Activated CD4-positive, alpha-beta T cell treated with anti-CD3 and anti-CD28 coated beads, Interleukin-2, amount 50 U/mL, for 4 hours (primary cell): ENCODE results near the gene PLG.
"Not testable (repeated sequence)": the region's sequence is repeated elsewhere in the genome, so short reads cannot be mapped to it uniquely, and the experiment has no call there.

ENCODE experiments used
- DNase-seq, 2 experiments: peaks; one replicate each; pipeline ENCODE4 v3.0.0-alpha.2; 2020

Gene PLG

DNA sequence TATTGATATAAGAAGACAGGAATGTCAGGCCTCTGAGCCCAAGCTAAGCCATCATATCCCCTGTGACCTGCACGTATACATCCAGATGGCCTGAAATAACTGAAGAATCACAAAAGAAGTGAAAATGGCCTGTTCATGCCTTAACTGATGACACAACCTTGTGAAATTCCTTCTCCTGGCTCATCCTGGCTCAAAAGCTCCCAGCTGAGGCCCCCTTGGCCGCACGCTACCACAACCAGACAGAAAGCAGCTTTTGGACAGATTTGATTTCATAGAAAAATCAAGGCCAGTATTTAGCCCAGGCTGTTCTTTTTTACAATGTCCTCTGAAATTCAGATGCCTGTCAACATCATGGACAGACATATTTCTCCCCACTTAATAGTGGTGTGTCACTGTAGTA lies 78.6 kb downstream of the PLG start:
- not testable (repeated sequence) for DNase-seq

DNA sequence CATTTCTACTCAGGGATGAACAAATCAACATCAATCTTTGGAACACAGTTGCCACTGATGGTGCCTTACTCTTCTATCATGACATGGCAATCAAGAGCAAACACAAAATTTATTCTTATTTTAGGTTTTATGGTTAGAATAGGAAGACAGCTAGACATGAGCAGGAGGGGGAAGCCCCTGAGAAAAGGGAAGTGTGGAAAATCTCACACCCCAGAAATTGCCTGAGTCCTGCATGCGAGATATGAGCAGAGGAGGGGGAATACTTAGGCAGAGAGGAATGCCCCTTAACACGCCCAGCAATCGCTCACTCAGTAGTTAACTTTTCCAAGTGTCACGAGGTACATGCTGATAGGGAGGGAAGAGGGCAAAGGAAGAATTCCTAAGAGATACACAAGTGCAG lies 79.3 kb downstream of the PLG start:
- no peak for DNase-seq

DNA sequence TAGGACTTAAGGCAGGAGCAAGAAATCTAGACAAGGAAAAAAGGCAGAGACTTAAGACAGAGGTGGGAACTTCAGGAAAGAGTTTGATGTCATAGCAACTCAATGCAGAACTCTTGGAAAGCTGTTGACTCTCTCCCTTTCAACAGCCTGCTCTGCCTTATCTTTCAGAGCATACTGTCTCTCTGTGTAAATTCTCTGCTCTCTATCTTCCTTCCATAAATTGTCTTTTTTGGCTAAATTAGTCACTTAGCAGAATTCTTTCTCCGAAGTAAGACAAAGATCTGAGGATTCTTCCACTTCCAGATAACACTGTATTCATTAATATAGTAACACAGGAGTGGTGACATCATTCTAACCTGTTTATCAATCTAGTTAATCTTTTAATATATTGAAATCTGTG lies 80.2 kb downstream of the PLG start:
- no peak for DNase-seq

DNA sequence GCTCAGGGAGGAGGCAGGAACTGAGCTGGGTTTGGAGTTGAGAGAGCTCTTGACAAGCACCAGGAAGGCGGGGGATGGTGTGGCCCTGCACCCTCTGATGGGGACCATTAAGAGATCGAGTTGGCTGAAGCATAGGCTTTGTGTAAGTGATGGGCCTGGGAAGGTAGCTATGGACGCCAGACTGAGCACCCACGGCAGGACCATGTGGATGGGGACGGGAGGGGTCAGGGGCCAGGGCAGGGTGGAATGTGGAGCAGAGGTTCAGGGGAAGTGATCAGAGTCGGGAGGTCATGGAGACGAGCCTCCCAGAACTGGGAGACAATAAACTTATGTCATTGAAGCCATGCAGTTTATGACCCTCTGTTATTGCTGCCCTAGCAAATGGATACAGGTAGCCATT lies 81.7 kb downstream of the PLG start:
- no peak for DNase-seq

DNA sequence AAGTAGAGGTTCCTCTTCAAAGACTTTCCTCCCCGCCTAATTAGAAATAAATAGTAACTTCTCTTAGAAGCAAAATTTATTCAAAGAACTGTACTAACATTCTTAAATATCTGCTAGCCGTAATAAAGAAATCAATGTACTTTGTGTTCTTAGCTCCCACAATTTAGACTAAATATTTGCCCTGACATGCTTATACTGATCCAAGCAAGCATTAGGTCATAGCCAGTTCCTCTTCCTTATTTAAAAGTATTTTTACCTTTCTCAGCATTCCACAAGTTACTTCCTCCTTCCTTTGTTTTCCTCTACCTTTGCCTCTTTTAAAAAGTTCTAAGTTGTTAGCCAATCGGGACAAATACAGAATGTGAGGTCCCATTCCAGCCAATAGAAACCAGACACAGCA lies 86.1 kb downstream of the PLG start:
- not testable (repeated sequence) for DNase-seq

DNA sequence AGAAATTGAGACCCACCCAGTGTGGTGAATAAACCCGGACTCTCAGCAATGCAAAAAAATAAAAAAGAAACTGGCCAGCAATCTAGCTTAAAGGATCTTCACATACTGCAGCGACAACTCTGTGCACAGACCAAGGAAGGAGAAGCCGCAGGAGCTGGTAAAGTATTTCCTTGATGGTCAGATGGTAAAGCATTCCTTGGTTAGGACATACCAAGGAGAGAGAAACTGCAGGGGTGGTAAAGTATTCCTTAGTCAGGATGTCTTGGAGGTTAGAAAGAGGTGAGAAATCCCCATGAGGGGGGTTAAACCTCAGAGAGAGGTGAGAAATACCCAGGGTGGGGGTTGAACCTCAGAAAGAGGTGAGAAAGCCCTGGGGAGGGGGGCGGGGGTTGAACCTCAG lies 86.8 kb downstream of the PLG start:
- no peak for DNase-seq

DNA sequence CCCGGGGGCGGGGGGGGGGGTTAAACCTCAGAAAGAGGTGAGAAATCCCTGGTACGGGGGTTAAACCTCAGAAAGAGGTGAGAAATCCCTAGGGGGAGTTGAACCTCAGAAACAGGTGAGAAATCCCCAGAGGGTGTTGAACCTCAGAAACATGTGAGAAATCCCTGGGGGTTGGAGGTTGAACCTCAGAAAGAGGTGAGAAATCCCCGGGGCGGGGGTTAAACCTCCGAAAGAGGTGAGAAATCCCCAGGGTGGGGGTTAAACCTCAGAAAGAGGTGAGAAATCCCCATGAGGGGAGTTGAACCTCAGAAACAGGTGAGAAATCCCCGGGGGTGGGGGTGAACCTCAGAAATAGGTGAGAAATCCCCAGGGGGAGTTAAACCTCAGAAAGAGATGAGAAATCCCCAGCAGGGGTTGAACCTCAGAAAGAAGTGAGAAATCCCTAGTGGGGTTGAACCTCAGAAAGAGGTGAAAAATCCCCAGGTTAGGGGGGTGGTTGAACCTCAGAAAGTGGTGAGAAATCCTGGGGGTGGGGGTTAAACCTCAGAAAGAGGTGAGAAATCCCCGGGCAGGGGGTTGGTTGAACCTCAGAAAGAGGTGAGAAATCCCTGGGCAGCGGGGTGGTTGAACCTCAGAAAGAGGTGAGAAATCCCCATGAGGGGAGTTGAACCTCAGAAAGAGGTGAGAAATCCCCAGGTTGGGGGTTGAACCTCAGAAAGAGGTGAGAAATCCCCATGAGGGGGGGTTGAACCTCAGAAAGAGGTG lies 87.4 kb downstream of the PLG start:
- DNase-seq = no peak

DNA sequence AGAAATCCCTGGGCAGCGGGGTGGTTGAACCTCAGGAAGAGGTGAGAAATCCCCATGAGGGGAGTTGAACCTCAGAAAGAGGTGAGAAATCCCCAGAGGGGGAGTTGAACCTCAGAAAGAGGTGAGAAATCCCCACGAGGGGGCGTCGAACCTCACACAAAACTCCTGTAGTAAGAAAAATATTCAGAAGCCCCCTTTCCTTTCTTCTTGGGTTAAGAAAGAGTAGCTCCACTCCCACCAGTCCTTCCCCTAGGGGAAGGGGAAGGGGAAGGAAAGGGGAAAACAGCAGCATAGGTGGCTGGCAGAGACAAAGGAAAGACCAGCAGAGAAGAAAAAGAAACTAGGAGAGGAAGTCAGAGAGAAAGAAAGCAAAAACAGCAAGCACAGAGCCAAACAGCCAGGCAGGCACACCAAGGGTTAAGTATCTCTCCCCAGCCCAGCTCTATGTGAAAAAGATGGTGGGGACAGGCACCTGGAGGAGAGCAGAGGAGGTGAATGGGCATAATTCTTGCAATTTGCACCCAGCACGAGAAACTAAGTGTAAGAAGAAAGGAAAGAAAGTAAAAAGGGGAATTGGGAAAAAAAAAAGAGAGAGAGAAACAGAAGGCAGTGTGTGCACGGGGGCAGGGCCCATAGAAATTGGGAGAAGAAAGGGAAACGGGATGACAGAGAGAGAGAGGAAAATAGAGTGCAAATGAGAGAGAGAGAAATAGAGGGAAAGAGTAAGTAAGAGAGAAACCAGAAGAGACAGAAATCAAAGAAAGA lies 88.2 kb downstream of the PLG start:
- DNase-seq = no peak

DNA sequence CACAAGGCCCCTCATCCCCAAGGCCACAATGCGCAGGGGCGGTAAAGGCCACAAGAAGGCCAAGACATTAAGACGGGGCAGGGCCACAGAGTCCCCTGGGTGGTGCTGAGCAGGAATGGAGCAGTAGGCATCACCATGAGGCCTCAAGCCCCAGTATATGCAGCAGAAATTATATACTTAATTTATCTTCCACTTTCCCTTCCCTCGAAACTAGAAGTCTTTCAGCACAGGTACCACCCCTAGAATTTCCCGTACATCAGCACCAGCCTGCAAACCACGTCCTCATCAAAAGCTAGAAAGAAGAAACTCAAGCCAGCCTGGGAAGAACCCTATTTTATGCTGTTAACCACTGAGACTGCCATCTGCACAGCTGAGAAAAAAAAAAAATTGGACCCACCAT lies 89.4 kb downstream of the PLG start:
- DNase-seq = no peak

DNA sequence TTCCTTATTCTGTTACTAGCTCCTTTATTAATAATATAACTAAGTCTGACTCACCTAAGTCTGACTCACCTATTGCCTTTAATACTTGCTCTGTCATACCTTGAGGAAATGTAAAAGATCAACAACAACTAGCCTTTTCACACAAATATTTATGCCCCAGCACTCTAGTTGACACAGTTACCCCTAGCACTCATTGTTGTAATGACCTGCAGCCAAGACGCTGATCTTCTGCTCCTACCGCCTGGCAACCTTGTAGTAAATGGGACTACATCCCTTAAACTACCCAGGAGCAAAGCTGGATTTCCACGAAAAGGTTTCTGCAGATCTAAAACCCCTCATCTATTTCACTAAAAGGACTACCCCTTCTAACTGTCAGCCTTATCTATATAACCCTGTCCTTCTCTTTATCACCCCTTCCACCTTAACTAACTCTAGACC lies 90.0 kb downstream of the PLG start:
- no peak for DNase-seq

DNA sequence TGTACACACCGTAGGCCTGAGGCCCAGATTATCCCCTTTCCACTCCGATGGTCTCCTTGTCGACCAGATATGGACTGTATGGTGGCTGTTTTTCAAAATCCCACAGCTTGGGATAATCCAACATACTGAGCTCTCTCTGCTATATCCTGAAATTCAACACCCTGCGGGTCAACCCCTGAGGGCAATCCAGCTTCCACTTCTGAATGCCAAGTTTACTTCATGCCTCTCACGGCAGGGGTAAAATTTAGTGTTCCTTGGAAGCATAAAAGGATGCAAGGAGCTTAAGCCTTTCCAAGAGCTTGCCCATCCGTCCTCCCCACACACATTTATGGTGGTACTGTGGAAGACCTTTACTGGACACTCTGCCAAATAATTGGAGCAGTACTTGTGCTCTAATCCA lies 90.7 kb downstream of the PLG start:
- no peak for DNase-seq

DNA sequence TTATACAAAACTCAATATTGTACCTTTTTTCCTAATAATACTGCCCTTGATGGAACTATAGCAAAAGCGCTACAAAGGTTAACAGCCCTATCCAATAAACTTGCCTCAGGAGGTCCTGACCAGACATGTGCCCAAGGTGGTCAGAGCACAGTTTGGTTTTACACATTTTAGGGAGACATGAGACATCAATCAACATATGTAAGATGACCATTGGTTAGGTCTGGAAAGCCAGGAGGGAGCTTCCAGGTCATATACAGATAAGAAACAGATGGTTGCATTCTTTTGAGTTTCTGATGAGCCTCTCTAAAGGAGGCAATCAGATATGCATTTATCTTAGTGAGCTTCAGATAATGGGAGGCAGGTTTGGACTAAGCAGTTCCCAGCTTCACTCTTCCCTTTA lies 91.6 kb downstream of the PLG start:
- DNase-seq = no peak

DNA sequence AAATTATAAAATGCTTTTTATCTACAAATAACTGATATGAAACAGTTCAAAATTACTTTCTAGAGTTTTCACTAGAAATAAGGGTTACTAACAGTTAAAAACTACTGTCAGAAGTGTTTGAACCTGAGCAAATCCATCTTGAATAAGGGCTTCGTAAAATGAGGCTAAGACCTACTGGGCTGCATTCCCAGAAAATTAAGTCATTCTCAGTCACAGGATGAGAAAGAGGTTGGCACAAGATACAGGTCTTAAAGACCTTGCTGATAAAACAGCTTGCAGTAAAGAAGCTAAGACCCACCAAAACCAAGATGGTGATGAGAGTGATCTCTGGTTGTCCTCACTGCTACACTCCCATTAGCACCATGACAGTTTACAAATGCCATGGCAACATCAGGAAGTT lies 93.7 kb downstream of the PLG start:
- no peak for DNase-seq

DNA sequence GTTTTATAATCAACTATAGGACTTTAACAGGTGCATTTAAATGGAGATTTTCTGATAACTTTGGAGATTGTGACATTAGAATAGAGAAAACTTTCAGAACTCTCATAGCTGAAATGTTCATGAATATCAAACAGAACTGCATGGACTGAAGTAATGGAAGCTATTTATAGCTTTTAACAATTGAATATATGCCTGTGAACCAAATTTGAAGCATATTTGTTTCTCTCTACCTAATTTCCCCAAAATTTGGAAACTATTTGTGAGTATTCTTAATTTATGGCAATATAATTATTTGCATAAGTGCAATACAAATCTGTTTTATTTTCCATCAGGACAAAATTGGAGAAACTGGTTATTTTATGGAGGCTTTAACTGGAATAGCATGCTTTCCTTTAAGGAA lies 96.6 kb downstream of the PLG start:
- no peak for DNase-seq

DNA sequence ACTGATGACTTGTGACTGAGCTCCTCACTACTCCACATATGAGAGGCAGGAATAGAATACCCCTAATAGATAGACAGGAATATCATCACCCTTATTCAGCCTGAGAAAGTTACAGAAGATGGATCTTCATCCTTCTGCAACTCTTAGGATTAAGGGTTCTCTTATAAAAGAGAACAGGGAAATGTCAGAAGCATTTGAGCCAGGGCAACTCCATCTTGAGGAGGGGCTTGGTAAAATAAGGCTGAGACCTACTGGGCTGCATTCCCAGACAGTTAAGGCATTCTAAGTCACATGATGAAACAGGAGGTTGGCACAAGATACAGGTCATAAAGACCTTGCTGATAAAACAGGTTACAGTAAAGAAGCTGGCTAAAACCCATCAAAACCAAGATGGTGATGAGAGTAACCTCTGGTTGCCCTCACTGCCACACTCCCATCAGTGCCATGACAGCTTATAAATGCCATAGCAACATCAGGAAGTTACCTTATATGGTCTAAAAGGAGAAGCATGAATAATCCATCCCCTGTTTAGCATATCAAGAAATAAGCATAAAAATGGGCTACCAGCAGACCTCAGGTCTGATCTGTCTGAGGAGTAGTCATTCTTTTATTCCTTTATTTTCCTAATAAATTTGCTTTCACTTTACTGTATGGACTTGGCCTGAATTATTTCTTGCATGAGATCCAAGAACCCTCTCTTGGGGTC lies 97.9 kb downstream of the PLG start:
- DNase-seq = no peak

DNA sequence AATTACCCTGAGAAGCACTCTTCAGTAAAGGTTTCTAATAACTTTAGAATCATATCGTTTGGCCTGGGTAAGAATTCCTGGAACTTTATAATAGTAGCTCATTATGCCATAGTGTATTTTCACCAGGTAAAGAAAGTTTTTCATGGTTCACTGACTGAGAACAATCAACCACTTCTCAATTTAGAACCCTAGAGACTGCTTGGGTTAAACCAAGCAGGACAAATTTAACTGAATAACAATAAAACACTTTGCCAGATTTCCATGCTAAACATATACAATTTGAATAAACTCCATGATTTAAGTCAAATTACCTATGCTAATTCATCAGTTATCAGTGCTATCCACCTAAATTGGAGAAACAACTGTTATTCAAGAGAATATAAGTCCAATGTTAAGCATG lies 99.4 kb downstream of the PLG start:
- DNase-seq = no peak

DNA sequence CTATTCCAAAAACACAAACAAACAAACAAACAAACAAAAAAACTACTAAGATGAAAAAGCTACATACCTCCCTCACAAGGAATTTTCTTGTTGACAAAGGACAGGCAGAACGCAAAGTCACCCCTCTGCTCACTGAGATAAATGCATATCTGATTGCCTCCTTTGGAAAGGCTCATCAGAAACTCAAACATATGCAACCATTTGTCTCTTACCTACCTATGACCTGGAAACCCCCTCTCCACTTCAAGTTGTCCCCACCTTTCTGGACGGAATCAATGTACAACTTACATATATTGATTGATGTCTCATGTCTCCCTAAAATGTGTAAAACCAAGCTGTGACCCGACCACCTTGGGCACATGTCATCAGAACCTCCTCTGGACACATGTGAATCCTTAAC lies 100.0 kb downstream of the PLG start:
- DNase-seq = not testable (repeated sequence)
